Measurements from ENCODE around the gene ITGAL.

DNA sequence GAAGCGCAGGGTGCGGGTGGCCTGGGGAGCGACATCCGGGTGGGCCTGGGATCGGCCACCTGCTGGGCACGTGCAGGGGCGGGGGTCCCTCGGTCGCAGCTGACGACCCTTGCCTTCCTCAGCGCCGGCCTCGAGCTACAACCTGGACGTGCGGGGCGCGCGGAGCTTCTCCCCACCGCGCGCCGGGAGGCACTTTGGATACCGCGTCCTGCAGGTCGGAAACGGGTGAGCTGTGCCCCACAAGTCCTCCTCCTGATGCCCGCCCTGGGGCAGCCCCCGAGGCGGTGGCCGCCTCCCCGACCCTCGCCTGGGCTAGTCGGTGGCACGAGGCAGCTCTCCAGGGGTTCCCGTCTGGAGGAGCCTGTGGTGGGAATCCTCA is 1.5 kb downstream of the ITGAL start:
- TF ChIP-seq FOXM1 (IDR thresholded peaks at IDR 0.05; ENCODE audit: borderline replicate concordance, low read depth) (no peak), EP300 (IDR thresholded peaks at IDR 0.05; ENCODE audit: borderline replicate concordance) (no peak), NFIC (IDR thresholded peaks at IDR 0.05) (no peak), YY1 (IDR thresholded peaks at IDR 0.05; ENCODE audit: low read depth) (no peak), TEAD4 (IDR thresholded peaks at IDR 0.05) (no peak)
